Esophagus muscularis mucosa (tissue), 4 donors: ENCODE data around the gene SLC2A11. TPM values are rescaled to one million over a fixed set of nuclear protein-coding genes. Genes with fewer than 3 reads are reported as not detected.
"Not testable (repeated sequence)": the region's sequence is repeated elsewhere in the genome, so short reads cannot be mapped to it uniquely, and the experiment has no call there.

ENCODE experiments used
- DNase-seq: peaks from one replicate; pipeline ENCODE4 v3.0.0-alpha.2; 2017; ENCODE audit errors: extremely low spot score
- H3K27ac ChIP-seq, 4 donors: fragments of 200-600 bp; sonication (generic); replicated peaks in 1 of 4; 1 replicate in 3 of 4; 2 replicates in 1 of 4; pipeline ENCODE4 v1.5.1; 2016 to 2019; ENCODE audit warnings: mild to moderate bottlenecking in 1 of 4
- H3K27me3 ChIP-seq, 4 donors: fragments of 200-600 bp; sonication (generic); one replicate each; pipeline versions ENCODE4 v1.5.1 to v1.6.0; 2016 to 2019
- H3K36me3 ChIP-seq, 4 donors: fragments of 200-600 bp; sonication (generic); one replicate each; pipeline ENCODE4 v1.5.1; 2016 to 2019
- H3K4me1 ChIP-seq, 4 donors: fragments of 200-600 bp; sonication (generic); one replicate each; pipeline ENCODE4 v1.5.1; 2016 to 2019
- H3K4me3 ChIP-seq, 4 donors: fragments of 200-600 bp; sonication (generic); 1 replicate in 2 of 4; 2 replicates in 2 of 4; pipeline ENCODE4 v1.5.1; 2016 to 2019; ENCODE audit warnings: mild to moderate bottlenecking in 4 of 4, moderate library complexity in 1 of 4
- H3K9me3 ChIP-seq, 4 donors: fragments of 200-600 bp; sonication (generic); 1 replicate in 3 of 4; 2 replicates in 1 of 4; pipeline ENCODE4 v1.5.1; 2016 to 2019
- CTCF ChIP-seq, 3 experiments: fragments of 200-600 bp in 2 of 3; fragments of 450-650 bp in 1 of 3; sonication (generic) in 2 of 3; IDR thresholded peaks; one replicate each; pipeline ENCODE4 v1.5.1; 2017 to 2019; ENCODE audit warnings: antibody characterized with exemption in 3 of 3, mild to moderate bottlenecking in 2 of 3, moderate library complexity in 1 of 3
- EP300 ChIP-seq: sonication (generic); formaldehyde crosslinking; IDR thresholded peaks from one replicate; pipeline ENCODE4 v1.6.1; 2017; ENCODE audit warnings: antibody characterized with exemption
- POLR2A ChIP-seq: fragments of 450-650 bp; IDR thresholded peaks from one replicate; pipeline ENCODE4 v1.6.1; 2017; ENCODE audit warnings: antibody characterized with exemption, moderate library complexity, mild to moderate bottlenecking, low read depth
- POLR2AphosphoS5 ChIP-seq, 2 donors: sonication (generic); formaldehyde crosslinking; IDR thresholded peaks; one replicate each; pipeline ENCODE4 v1.6.1; 2017; ENCODE audit warnings: antibody characterized with exemption in 2 of 2
- WGBS: methylation state at CpG from one replicate; pipeline ENCODE4 v1.1.5; 2018; 5-methylcytosine and 5-hydroxymethylcytosine counted together
- intact Hi-C: fragments of 100-400 bp; cut with DNase I; formaldehyde crosslinking; loops from one replicate; pipeline ENCODE4 v1.15.1; 2023
- total RNA-seq, 4 donors: library from RNA; depleted of rRNA; stranded (reverse); fragments of >200 nt; gene quantifications; one replicate each; pipeline versions ENCODE4 v1.1.0 to v1.2.1, GENCODE V29; 2016

Gene SLC2A11
- total RNA-seq, 4 donors from 2014 or later: 11.6 to 17.4 (median 15.3) TPM

DNA sequence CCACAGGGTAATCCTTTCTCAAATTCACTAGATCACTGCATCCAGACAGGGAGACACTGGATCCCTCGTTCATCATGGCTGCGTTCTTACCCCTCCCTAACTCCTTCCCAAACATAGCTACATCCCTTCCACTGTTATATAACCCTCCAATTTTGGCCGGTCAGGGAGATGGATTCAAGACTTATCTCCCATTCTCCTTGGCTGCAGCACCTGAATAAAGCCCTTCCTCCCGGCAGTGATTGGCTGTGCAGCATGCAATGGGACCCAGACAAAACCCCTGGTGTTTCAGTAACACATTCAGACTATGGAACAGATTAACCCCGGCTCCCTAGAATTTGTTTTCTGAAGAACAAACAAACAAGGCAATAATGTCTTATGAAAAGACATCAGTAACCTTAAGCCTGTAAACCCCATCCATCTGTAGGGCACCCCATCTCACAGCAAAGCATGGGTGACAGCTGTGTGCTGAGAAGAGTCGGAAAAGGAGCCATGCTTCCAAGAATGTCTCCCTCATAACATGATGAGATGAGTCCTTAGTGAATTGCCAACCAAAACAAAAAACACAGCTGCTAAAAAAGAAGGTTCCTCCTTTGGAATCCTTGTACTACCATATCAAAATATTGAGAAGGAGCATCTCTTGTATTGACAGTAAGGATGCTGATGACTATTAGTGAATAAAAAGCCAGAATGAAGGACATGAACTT is 41.5 kb downstream of the SLC2A11 start:
- no peak for DNase-seq
- peaks cover 0 to 26% (median 23%) of the 10 kb centered on the region in 4 donors for H3K36me3 ChIP-seq
- intact Hi-C loops: no loop called here
- no peak overlapping the region for H3K4me3 ChIP-seq
- H3K4me1 ChIP-seq: peaks cover 13 to 38% (median 26%) of the 10 kb centered on the region in 4 donors
- 81% methylated on average over 6 of the region's 6 CpGs for WGBS
- H3K27ac ChIP-seq: no peak overlapping the region
- no peaks in the 10 kb centered on the region for H3K27me3 ChIP-seq
- H3K9me3 ChIP-seq: no peaks in the 10 kb centered on the region
- no peak for TF ChIP-seq CTCF (IDR thresholded peaks at IDR 0.05)

DNA sequence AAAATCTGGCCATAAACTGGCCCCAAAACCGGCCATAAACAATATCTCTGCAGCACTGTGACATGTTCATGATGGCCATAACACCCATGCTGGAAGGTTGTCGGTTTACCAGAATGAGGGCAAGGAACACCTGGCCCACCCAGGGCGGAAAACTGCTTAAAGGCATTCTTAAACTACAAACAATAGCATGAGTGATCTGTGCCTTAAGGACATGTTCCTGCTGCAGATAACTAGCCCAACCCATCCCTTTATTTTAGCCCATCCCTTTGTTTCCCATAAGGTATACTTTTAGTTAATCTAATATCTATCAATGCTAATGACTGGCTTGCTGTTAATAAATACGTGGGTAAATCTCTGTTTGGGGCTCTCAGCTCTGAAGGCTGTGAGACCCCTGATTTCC is 42.6 kb downstream of the SLC2A11 start:
- H3K36me3 ChIP-seq: peaks cover 0 to 26% (median 23%) of the 10 kb centered on the region in 4 donors
- 75% methylated on average over 4 of the region's 4 CpGs for WGBS
- intact Hi-C loops, H3K9me3 ChIP-seq, H3K27me3 ChIP-seq, H3K4me3 ChIP-seq, H3K27ac ChIP-seq, DNase-seq: not testable (repeated sequence)
- H3K4me1 ChIP-seq: peaks cover 10 to 35% (median 18%) of the 10 kb centered on the region in 4 donors

GRCh38 chr22:23901600-23901999 is 43.9 kb downstream of the SLC2A11 start:
- Histone ChIP-seq H3K9me3 (no peaks in the 10 kb centered on the region), H3K4me3 (no peak overlapping the region), H3K27ac (no peak overlapping the region), H3K36me3 (peaks cover 0 to 18% (median 12%) of the 10 kb centered on the region in 4 donors), H3K27me3 (no peaks in the 10 kb centered on the region), H3K4me1 (peaks cover 0 to 22% (median 4%) of the 10 kb centered on the region in 4 donors)
- TF ChIP-seq EP300 (no peak), POLR2AphosphoS5 (IDR thresholded peaks at IDR 0.05) (no peak), CTCF (IDR thresholded peaks at IDR 0.05) (no peak), POLR2A (no peak)
- DNase-seq: no peak
- 96% methylated on average over 4 of the region's 4 CpGs for WGBS
- intact Hi-C loops: no loop called here

DNA sequence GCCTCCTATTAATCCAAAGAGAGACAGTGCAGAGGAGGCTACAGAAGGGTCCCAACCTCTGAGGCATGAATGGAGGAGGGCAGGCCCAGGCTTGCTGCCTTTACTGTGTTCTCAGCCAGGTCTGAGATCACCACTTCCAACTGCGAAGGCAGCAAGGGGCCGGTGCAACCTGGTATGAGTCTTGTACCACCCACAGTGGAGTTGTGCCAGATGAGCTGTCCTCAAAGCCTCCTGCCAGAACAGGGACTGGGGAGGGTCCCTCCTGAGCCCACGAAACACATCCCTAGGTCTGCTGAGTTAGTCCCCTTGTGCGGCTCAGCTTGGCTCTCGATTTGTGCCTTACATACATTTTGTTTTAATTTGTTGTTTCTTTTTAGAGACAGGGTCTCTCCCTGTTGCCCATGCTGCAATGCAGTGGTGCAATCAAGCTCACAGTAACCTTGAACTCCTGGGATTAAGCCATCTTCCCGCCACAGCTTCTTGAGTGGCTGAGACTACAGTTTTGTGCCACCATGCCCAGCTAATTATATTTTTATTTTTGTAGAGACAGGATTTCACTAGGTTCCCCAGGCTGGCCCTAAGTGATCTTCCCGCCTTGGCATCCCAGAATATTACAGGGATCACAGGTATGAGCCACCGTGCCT is 45.8 kb downstream of the SLC2A11 start:
- intact Hi-C loops: no loop called here
- H3K36me3 ChIP-seq: peaks cover 0 to 5% (median 0%) of the 10 kb centered on the region in 4 donors
- 97% methylated on average over 8 of the region's 8 CpGs for WGBS

More for the DNA sequence above, 45.8 kb downstream of the SLC2A11 start:
- Histone ChIP-seq H3K9me3 (no peaks in the 10 kb centered on the region), H3K4me1 (peaks cover 0 to 7% (median 0%) of the 10 kb centered on the region in 4 donors), H3K27me3 (no peaks in the 10 kb centered on the region), H3K4me3 (no peak overlapping the region), H3K27ac (no peak overlapping the region)
- no peak for TF ChIP-seq CTCF (IDR thresholded peaks at IDR 0.05)
- no peak for TF ChIP-seq POLR2AphosphoS5 (IDR thresholded peaks at IDR 0.05)
- TF ChIP-seq POLR2A: no peak
- no peak for TF ChIP-seq EP300
- no peak for DNase-seq
